Activated CD4-positive, alpha-beta T cell treated with anti-CD3 and anti-CD28 coated beads for 48 hours (primary cell): Measurements from ENCODE around the gene RBM4B.

Experiments
- DNase-seq: peaks from one replicate; pipeline ENCODE4 v3.0.0-alpha.2; 2020

RBM4B gene

GRCh38 chr11:66639066-66639813 is 38.4 kb downstream of the RBM4B start:
- DNase-seq: peak; percentile 45

- peak; percentile 97 for DNase-seq
Measured at GRCh38 chr11:66638177-66639065, 39.3 kb downstream of the RBM4B start, which contains the start of gene RBM4. RBM4 (plus strand) TSS chr11:66638703; CDS start chr11:66639712, 1,009 bp downstream.

GRCh38 chr11:66637557-66638176 is 40.0 kb downstream of the RBM4B start:
- no peak for DNase-seq

GRCh38 chr11:66636411-66636810 is 41.3 kb downstream of the RBM4B start:
- DNase-seq: no peak

GRCh38 chr11:66632952-66633351 is 44.7 kb downstream of the RBM4B start:
- no peak for DNase-seq

- no peak for DNase-seq
Measured at GRCh38 chr11:66631883-66632282, 45.8 kb downstream of the RBM4B start.

GRCh38 chr11:66629356-66629755 is 48.3 kb downstream of the RBM4B start:
- DNase-seq: no peak

GRCh38 chr11:66628061-66628603 is 49.6 kb downstream of the RBM4B start:
- DNase-seq: no peak

- no peak for DNase-seq
Measured at GRCh38 chr11:66626926-66627325, 50.8 kb downstream of the RBM4B start.

- no peak for DNase-seq
Measured at GRCh38 chr11:66626382-66626781, 51.3 kb downstream of the RBM4B start.

- no peak for DNase-seq
Measured at GRCh38 chr11:66625752-66626149, 51.9 kb downstream of the RBM4B start.

- no peak for DNase-seq
Measured at GRCh38 chr11:66625041-66625751, 52.5 kb downstream of the RBM4B start.

- DNase-seq: no peak
Measured at GRCh38 chr11:66624450-66624849, 53.2 kb downstream of the RBM4B start.

- DNase-seq: no peak
Measured at GRCh38 chr11:66619080-66619554, 58.6 kb downstream of the RBM4B start.

- DNase-seq: no peak
Measured at GRCh38 chr11:66617155-66617834, 60.4 kb downstream of the RBM4B start.

- DNase-seq: peak; percentile 99
Measured at GRCh38 chr11:66616379-66617154, 61.1 kb downstream of the RBM4B start, which contains the start of gene RBM14. RBM14 (plus strand) TSS chr11:66616630; CDS start chr11:66616721, 91 bp downstream.
